NOMO-1 treated with dmso at 0.1 percent for 144 hours (cell line): Measurements from ENCODE around the gene SLC34A2.
"Not testable (repeated sequence)": the region's sequence is repeated elsewhere in the genome, so short reads cannot be mapped to it uniquely, and the experiment has no call there.

Source experiments
- DNase-seq: peaks from one replicate; lab custom pipeline; 2025; ENCODE audit not compliant: unreplicated experiment; lab: John Stamatoyannopoulos, UW

The SLC34A2 gene

DNA sequence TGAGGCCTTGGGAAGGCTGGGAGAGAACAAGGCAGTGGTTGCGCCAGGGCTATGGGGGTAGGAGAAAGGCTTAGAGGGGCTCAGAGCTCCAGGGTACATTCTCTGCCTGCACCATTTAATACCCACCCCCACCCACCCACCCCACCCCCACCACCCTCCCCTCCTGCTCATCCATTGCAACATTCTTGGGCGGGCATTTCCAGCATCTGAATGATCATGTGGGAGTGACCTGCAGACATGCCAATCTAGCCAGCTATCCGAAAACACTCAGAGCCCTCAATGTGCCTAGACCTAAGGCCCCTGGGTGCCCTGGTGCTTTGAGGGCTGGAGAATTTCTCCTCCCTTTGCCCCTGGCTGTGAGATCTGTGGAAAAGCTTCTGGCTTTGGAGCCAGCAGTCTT lies 3.1 kb downstream of the SLC34A2 start:
- DNase-seq = no peak

- not testable (repeated sequence) for DNase-seq
Measured at GRCh38 chr4:25661441-25661840, 5.8 kb downstream of the SLC34A2 start.

DNA sequence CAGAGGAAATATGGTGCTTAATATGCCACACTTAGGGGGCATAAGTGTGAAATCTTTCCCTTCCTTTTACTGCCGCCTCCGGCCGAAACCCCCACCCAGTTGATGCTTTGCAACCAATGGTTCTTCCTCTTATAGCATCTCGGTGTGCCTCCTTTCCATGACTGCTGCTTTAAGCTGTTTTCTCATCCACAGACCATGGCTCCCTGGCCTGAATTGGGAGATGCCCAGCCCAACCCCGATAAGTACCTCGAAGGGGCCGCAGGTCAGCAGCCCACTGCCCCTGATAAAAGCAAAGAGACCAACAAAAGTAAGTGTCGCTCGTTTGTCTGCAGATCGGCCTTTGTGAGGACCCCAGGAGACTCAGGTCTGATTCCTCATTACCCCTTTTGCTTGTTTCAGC lies 6.7 kb downstream of the SLC34A2 start:
- DNase-seq = no peak

- no peak for DNase-seq
Measured at GRCh38 chr4:25663781-25664180, 8.1 kb downstream of the SLC34A2 start.

- DNase-seq = no peak
Measured at GRCh38 chr4:25666031-25666630, 10.5 kb downstream of the SLC34A2 start.

DNA sequence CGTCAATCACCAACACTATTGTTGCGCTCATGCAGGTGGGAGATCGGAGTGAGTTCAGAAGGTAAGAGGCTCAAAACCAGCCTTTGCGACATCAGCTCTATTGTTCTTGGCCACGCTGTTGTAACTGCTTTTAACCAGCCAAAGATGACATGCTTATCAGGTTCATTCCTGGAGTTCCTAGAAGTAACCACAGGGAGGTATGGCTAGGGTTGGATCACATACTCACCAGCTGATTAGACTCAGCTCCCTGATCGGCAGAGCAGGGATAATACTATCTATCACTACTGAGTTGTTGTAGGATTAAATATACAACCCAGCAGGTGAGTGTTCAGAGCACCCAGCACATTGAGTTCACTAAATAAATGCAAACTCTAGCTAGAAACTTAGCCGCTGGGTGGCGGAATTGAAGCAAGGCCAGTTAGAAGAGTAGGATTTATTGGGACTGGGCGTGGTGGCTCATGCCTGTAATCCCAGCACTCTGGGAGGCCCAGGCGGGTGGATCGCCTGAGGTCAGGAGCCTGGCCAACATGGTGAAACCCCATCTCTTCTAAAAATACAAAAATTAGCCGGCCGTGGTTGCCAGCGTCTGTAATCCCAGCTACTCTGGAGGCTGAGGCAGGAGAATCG lies 12.4 kb downstream of the SLC34A2 start:
- no peak for DNase-seq

- no peak for DNase-seq
Measured at GRCh38 chr4:25670991-25671390, 15.3 kb downstream of the SLC34A2 start.

DNA sequence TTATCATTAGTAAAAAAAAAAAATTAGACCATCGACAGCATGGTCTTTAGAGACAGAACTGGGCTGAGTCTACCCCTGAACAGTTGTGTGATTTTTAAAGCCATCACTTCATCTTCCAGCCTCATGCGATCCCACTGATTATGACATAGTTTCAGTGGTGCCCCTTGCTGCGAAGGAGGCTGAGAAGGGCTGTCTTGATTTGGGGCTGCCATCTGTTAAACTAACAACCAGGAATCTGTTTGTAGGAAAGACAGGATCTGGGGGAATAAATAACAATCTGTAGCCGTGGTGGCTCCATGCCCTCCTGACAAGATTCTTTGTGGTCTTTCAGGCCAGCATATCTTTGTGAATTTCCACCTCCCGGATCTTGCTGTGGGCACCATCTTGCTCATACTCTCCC lies 17.1 kb downstream of the SLC34A2 start:
- DNase-seq = no peak

DNA sequence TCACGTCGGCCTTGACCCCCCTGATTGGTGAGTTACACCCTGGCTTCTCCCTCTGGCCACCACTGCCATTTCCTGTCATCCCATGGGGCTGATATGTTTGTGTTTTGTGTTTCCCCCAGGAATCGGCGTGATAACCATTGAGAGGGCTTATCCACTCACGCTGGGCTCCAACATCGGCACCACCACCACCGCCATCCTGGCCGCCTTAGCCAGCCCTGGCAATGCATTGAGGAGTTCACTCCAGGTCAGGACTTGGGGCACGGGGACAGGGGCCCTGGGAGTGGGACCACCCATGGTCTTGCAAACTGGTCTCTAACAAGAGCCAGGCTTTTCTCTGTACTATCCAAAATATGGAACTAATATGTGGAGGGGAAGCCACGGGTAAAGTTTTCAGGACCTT lies 18.7 kb downstream of the SLC34A2 start:
- no peak for DNase-seq

- DNase-seq = no peak
Measured at GRCh38 chr4:25676221-25676620, 20.6 kb downstream of the SLC34A2 start.

- DNase-seq = no peak
Measured at GRCh38 chr4:25677157-25677556, 21.5 kb downstream of the SLC34A2 start.

- no peak for DNase-seq
Measured at GRCh38 chr4:25677943-25678342, 22.3 kb downstream of the SLC34A2 start.

DNA sequence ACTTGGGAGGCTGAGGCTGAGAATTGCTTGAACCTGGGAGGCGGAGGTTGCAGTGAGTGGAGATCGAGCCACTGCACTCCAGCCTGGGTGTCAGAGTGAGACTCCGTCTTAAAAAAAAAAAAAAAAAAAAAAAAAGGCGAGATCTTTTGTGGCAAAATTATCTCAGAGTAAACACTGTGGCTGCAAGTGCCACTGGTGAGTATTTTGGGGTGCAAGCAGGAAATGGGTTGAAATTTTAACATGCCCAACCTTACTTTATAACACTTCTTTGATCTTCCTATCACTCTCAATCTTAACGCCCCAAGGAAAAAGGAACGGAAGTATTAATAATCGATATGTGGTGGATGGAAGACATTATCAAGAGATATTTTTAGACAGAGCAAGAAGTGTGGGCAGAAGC lies 32.1 kb downstream of the SLC34A2 start:
- no peak for DNase-seq

GRCh38 chr4:25694466-25694865 lies 38.8 kb downstream of the SLC34A2 start:
- no peak for DNase-seq

GRCh38 chr4:25696409-25696808 lies 40.8 kb downstream of the SLC34A2 start:
- DNase-seq = no peak

GRCh38 chr4:25697516-25697915 lies 41.9 kb downstream of the SLC34A2 start:
- no peak for DNase-seq

- DNase-seq = no peak
Measured at GRCh38 chr4:25700661-25701060, 45.0 kb downstream of the SLC34A2 start.

- DNase-seq = no peak
Measured at GRCh38 chr4:25702848-25703247, 47.2 kb downstream of the SLC34A2 start.

DNA sequence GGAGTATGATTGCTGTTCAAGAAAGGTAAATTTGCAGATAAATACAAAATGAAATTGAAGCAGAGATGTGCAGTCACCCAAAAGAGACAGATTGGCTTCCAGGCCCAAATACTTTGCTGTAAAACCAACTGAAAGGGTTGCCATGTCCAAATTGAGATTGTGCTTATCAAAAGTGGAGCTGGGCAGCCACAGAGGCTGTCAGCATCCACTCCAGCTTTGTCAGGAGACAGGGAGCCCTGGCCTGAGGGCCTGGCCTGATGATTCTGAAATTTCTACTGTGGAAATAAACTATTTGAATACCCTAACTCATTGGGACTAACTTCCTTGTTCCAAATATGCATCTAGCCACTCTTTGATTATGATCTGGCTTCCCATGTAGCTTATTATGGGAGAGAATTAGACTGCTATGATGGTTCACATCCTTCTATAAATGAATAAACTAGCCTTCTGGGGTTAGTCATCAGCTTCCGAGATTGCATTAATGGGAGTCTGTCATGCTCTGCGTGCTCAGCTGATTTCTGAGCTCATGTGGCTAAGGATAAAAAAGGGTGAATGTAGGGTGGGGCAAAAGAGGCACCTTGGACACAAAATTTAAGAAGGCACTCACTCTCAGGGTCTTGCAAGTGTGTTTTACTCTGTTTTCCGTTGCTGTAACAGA lies 48.2 kb downstream of the SLC34A2 start:
- no peak for DNase-seq

- DNase-seq = no peak
Measured at GRCh38 chr4:25704516-25704915, 48.9 kb downstream of the SLC34A2 start.

DNA sequence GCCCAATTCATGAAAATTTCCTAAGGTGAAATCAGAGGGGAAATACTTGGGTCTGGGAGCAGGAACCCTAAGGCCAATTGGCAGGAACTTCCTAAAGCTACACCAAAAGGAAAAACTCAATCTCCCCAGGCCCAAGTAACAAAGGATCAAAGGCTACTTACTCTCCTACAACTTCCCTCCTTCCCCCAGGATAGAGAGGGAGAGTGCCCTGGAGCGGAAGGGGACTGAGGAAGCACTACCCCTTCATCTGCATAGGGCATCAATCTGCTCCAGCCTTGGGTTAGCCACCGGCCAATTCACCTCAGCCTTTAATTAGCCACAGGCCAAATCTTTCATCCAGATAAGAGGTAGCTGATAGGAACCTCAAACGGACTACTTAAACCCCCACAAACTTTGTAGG lies 55.0 kb downstream of the SLC34A2 start:
- DNase-seq = no peak

DNA sequence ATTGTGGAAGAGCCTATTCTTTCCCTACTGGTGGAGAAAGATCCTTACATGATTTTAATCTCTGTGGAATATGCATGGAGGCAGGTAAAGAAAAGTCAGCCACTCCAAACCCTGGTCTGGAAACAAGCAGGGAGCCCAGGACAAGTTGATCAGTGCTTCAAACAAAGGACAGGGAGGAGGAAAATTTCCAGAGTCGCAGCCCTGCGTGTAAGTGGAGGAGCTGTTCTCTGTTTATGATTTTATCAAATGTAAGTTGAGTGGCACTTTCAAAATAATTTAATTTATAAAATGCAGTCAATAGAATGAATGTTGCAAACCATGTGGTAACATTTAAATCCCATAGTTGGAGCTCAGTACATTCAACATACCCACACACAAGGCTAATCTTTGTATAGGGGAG lies 57.0 kb downstream of the SLC34A2 start:
- no peak for DNase-seq

- no peak for DNase-seq
Measured at GRCh38 chr4:25713812-25714211, 58.2 kb downstream of the SLC34A2 start.
